PFSK-1 (cell line): Measurements from ENCODE around the gene EXD3.

Source experiments
- FOXP2 ChIP-seq: optimal IDR thresholded peaks from 2 replicates; pipeline ENCODE3; 2011; ENCODE audit warnings: borderline replicate concordance, control low read depth, inconsistent platforms; ENCODE audit not compliant: insufficient read depth; ENCODE audit errors: extremely low read length, extremely low read depth
- POLR2AphosphoS5 ChIP-seq: IDR thresholded peaks from 2 replicates; pipeline ENCODE4 v1.6.1; 2012; ENCODE audit warnings: low read depth, mild to moderate bottlenecking, control low read depth, low read length, moderate library complexity
- REST ChIP-seq, 2 experiments: IDR thresholded peaks; 2 replicates each; pipeline versions ENCODE4 v1.6.1 to v1.8.0; 2011 to 2012; ENCODE audit warnings: low read depth in 2 of 2, low read length in 2 of 2, control low read depth in 1 of 2, inconsistent platforms in 1 of 2, mild to moderate bottlenecking in 1 of 2, moderate library complexity in 1 of 2; ENCODE audit not compliant: insufficient read depth in 1 of 2
- SIN3A ChIP-seq: IDR thresholded peaks from 2 replicates; pipeline ENCODE4 v1.6.1; 2012; ENCODE audit warnings: mild to moderate bottlenecking, low read length, moderate library complexity, borderline replicate concordance; ENCODE audit not compliant: insufficient read depth
- TAF1 ChIP-seq: IDR thresholded peaks from 2 replicates; pipeline ENCODE4 v1.6.1; 2012; ENCODE audit warnings: low read length, control low read depth, borderline replicate concordance; ENCODE audit not compliant: insufficient read depth

Gene EXD3

GRCh38 chr9:137277329-137278041 is 145.5 kb downstream of the EXD3 start, which contains the start of gene TOR4A:
TSS of gene TOR4A (plus strand) at chr9:137277726. CDS start at chr9:137278690, 964 bp downstream.
- TF ChIP-seq POLR2AphosphoS5 (0 out of 2 replicates have a peak, but pooled peaks have one; percentile 51), REST (IDR thresholded peaks at IDR 0.05; ENCODE audit: insufficient read depth in 1 of 2, low read depth in 2 of 2, low read length in 2 of 2) (no peak), FOXP2 (no peak), TAF1 (no peak)

GRCh38 chr9:137276473-137277328 is 146.3 kb downstream of the EXD3 start:
- TF ChIP-seq REST (IDR thresholded peaks at IDR 0.05; ENCODE audit: insufficient read depth in 1 of 2, low read depth in 2 of 2, low read length in 2 of 2) (no peak), SIN3A (no peak), TAF1 (no peak), POLR2AphosphoS5 (no peak), FOXP2 (no peak)

- TF ChIP-seq FOXP2 (no peak), TAF1 (no peak), REST (IDR thresholded peaks at IDR 0.05; ENCODE audit: insufficient read depth in 1 of 2, low read depth in 2 of 2, low read length in 2 of 2) (no peak), SIN3A (no peak), POLR2AphosphoS5 (no peak)
These were observed 147.1 kb downstream of the EXD3 start for GRCh38 chr9:137275588-137276472.

GRCh38 chr9:137275203-137275587 is 147.8 kb downstream of the EXD3 start:
- TF ChIP-seq TAF1 = no peak
- no peak for TF ChIP-seq POLR2AphosphoS5
- TF ChIP-seq SIN3A = no peak
- no peak for TF ChIP-seq FOXP2
- TF ChIP-seq REST (IDR thresholded peaks at IDR 0.05; ENCODE audit: insufficient read depth in 1 of 2, low read depth in 2 of 2, low read length in 2 of 2) = no peak
